Keratinocyte (primary cell): ENCODE data around the gene DCAF11.

Source experiments
- CTCF ChIP-seq, 3 experiments: IDR thresholded peaks in 1 of 3; conservative IDR thresholded peaks in 1 of 3; optimal IDR thresholded peaks in 1 of 3; 2 replicates in 2 of 3; 3 replicates in 1 of 3; pipeline versions ENCODE3 to v1.5.1; 2011; ENCODE audit warnings: low read length in 3 of 3, mild to moderate bottlenecking in 3 of 3, moderate library complexity in 2 of 3, control low read depth in 1 of 3, inconsistent platforms in 1 of 3; ENCODE audit not compliant: insufficient read depth in 2 of 3; ENCODE audit errors: extremely low read depth in 1 of 3
- EZH2 ChIP-seq: IDR thresholded peaks from one replicate; pipeline ENCODE4 v1.6.1; 2012; ENCODE audit warnings: inconsistent platforms, mild to moderate bottlenecking, low read length, moderate library complexity

- no peak for TF ChIP-seq CTCF (optimal IDR thresholded peaks at IDR 0.05 in 1 of 3, IDR thresholded peaks at IDR 0.05 in 1 of 3, conservative IDR thresholded peaks at IDR 0.05 in 1 of 3; ENCODE audit: extremely low read depth in 1 of 3, insufficient read depth in 2 of 3, low read length in 3 of 3)
- TF ChIP-seq EZH2 = no peak
Measured at GRCh38 chr14:24135584-24135833, 20.9 kb downstream of the DCAF11 start.
